Dedifferentiated amniotic fluid mesenchymal stem cell (primary cell): ENCODE measurements around the gene LGALSL.

Source experiments
- DNase-seq: peaks from one replicate; pipeline ENCODE4 v3.0.0-alpha.2; 2016; ENCODE audit errors: extremely low spot score

LGALSL gene

DNA sequence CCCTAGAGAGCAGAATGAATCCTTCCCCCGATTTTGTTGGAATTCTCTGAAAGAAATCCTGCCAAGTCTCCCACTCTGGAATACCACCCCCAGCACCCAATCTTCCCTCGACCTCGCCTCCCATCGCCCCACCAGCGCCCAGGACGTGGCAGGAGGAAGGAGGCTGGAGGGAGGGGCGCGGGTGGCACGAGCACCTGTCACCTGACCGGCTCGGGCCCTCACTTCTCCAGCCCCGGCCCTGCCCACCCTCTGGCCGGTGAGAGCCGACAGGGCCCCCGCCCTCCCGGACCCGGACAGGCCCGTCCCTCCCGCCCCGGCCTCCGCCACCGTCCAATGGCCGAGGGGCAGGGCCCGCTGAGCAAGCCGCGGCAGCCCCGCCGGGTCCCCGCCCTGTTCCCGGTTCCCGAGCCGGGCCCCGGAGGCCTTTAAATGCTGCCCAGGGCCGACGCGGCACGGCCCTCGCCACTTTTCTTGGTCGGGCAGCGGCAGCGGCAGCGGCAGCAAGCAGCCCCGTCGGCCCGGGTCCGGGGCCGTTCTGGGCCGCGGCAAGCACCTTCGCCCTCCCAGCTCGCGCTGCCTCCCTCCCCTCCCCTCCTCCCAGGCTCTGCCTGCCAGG is at the start of gene LGALSL:
Gene LGALSL (plus strand): TSS at position 393 of the 616 bp plus-strand sequence. CDS start 384 bp downstream, outside the sequence.
- DNase-seq: peak; percentile 26

- no peak for DNase-seq
Observed at GRCh38 chr2:64404743-64405142, 49.2 kb upstream of the LGALSL start.

GRCh38 chr2:64405581-64406406 is 48.2 kb upstream of the LGALSL start:
- DNase-seq: peak; percentile 35

- no peak for DNase-seq
Observed at GRCh38 chr2:64406407-64406774, 47.6 kb upstream of the LGALSL start.

DNA sequence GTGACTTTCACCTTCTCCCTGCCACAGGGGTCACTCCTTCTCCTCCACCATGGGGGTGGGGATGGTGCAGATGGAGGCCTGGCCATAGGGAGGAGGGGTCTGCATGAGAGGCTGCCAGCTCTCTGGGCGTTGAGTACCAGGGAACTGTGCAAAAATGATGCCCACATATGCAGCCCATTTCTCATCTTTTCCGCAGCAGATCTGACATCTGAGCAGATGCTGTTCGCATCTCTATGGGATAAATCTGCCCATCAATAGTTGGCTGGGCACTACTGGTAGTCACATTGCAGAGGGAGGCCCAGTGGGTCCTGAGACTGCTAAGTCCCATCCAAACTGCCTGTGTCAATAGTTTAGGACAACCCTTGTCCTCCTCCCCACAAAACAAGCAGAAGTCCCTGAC is 45.9 kb upstream of the LGALSL start:
- no peak for DNase-seq

DNA sequence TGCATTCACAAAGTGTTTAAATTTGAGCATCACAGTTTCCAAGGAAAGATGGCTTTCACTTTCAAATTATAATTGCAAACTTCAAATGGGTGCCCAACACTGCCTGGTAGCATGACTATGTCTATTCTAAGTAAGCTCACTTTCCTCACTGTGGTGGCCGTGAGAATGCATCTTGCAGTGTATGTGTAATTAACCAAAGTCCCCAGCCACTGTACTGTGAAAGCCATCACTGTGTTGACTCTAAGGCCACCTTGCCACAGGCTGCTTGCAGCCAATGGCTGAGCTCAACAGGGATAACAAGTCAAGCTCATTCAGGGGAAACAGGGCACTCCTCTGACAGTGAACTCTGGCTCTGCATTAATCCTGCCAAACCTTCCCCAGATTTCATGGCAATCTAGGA is 43.3 kb upstream of the LGALSL start:
- no peak for DNase-seq

DNA sequence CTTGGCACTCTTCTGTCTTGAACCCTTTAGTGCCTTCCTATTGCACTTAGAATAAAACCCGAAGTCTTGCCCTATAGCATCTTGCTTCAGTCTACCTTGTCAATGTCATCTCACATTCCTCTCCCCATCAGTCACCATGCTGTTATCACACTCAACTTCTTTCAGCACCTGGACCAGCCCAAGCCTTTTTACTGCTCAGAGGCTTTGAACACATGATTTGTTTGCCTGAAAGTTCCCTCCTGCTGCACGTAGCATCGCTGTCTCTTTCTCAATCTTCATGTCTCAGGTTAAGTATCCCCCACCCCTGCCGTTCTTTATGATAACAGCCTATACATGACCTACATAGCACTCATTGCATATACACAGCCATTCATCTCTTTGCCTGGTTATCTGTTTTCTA is 41.3 kb upstream of the LGALSL start:
- no peak for DNase-seq

DNA sequence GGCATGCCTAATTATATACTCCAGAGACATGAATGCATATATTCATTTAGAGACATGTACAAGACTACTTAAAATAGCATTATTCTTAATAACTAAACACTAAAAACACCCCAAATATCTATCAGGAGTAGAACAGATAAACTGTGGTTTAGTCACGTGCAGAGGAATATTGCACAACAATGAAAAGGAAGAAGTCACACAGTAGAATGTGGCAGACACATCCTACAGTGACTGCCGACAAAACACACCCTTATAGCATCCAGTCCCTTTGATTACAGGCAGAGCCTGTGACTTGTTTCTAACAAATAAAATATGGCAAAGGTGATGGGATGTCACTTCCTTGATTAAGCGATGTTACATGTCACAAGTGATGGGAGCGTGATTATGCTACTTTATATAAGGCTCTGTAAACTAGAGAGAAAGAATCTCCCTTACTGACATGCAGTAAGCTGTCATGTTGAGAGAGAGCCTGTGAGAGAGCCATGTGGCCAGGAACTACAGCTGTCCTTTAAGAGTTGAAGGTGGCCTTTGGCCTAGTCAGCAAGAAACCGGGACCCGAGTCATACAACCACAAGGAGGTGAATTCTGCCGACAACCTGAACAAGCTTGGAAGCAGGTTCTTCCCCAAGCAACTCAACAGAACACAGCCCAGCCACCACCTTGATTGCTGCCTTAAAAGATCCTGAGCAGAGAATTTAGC is 39.1 kb upstream of the LGALSL start:
- DNase-seq: no peak

DNA sequence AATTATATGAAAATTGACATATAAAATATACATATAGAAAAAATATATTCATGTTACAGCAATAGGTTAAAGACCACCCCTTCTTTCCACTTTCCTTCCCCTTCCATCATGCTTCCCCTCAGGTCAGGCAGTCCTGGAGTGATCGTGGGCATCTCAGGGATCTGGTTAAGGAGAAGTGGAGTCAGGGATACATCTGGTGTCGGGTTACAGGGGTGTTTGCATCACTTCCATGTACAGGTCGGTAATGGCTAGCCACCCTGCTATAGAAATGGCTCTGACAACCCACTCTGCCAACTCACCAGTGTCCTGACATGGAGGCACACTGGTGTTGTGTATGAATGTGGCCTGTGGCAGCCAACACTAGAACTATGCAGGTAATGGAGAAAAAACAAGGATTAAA is 36.3 kb upstream of the LGALSL start:
- no peak for DNase-seq

DNA sequence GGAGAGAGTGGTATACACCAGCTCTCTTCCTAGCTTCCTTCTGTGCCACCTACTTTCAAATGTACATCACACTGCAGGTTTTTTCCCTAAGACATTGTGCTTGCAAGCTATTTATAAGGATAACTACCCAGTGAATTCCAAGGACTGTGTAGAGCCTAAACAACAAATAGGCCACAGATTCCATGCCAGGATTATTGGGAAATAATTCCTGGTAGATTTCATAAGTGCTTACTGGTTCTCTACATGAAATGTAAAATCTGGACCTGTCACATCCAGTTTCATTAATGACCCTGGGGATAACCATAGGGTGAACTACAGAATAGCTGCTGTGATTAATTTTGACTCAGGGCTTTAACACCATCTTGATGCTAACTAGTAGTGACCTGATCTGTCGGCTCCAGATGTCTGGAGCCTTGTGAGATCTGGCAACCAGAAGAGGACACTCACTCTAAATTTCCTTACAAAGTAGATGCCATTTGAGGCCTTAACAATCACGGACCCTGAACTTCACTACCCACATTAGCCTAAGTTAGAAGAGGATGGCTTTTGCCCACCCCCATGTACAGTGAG is 34.3 kb upstream of the LGALSL start:
- no peak for DNase-seq

DNA sequence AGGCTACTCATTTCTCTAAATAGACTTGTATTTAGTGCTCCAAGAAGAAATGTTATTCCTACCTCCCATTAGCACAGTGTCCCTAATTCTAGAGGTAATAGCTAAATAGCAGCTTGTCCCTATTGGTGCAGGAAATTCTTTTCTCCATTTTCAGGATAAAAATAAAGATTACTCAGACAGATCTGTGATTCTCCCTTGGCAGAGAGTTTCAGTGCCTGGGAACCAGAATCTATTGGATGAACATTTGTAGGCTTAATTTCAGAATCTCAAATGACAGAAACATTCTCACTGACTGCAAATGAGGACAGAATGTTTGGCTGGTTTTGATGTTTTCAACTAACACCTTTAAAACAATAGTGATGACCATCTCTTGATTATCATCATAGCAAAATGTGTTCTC is 33.3 kb upstream of the LGALSL start:
- DNase-seq: no peak

GRCh38 chr2:64421201-64421600 is 32.8 kb upstream of the LGALSL start:
- no peak for DNase-seq

- no peak for DNase-seq
Observed at GRCh38 chr2:64422466-64422865, 31.5 kb upstream of the LGALSL start.

DNA sequence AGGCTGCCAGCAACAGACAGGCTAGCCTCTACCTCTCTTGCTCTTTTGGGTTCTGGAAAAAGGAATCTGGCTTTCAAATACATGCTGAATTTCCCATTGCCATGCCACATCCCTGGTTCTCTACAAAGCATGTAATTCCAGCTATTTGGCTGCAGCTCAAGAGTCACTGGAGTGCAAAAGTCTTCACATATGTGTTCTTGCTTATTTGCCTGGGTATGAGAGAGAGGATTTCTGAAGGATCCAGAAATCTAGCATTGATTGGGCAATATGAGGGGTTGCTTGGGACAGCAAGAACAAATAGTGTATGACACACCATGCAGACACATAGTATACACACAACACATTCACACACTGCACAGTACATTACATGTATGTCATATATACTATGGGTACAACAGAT is 30.7 kb upstream of the LGALSL start:
- DNase-seq: no peak

GRCh38 chr2:64424416-64424987 is 29.5 kb upstream of the LGALSL start:
- DNase-seq: no peak

DNA sequence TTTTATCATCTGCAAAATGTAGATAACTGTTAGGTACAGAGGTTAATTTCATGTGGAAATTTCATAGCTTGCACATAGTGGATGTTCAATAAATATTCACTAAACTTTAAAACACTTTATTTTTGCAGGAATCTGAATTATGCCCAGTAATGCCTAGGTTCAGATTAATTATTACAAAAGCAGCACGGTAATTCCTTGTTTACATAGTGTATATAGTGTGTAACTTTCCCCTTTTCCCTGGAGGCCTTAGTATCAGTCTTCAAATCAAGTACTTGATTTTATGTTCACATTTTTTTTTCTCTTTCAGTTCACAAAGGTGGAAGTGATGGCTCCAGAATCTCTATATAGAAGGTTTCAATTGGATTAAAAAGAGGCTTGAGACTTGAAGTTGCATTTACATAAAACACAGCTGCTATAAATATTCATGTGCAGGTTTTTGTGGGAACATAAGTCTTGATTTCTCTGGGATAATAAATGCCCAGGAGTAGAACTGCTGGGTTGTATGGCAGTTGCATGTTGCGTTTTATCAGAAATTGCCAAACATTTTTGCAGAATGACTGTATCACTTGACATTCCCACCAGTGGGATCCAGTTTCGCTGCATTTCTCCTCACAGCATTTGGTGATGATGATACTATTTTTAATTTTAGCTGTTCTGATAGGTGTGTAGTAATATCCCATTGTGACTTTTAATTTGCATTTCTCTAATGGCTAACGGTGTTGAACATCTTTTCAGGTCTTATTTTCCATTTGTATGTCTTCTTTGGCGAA is 27.6 kb upstream of the LGALSL start:
- DNase-seq: no peak

- no peak for DNase-seq
Observed at GRCh38 chr2:64434039-64434657, 19.8 kb upstream of the LGALSL start.

GRCh38 chr2:64437883-64438282 is 16.1 kb upstream of the LGALSL start:
- no peak for DNase-seq

DNA sequence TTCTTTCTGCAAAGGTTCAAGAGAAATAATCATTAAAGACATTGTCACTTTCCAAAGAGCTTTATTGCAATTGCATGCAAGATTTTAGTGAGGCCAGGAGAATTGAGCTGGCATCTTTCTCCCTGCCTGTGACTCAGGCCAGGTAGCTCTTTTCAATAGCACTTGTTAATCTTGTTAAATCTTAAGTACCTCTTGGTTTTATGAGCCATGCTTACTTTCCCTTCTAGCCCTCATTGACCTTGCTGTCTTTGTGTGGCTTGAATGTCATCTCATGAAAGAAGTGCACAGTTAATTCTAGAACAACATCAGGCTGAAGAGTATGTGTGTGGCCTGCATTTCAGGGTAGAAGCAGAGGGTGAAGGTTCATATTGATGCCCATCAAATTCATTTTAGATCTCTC is 14.8 kb upstream of the LGALSL start:
- no peak for DNase-seq

- no peak for DNase-seq
Observed at GRCh38 chr2:64440843-64441242, 13.1 kb upstream of the LGALSL start.

GRCh38 chr2:64442277-64442676 is 11.7 kb upstream of the LGALSL start:
- DNase-seq: no peak
